GM21576 (cell line): ENCODE results near the gene RBM33.
A peak's percentile ranks its signal among the peaks of the same experiment; 100 is the strongest.

Experiments used
- ATAC-seq: cut with Tn5 transposase; IDR thresholded peaks from one replicate; pipeline ENCODE4 v1.9.1; 2021; ENCODE audit warnings: mild to moderate bottlenecking, moderate library complexity; ENCODE audit not compliant: unreplicated experiment

The RBM33 gene

DNA sequence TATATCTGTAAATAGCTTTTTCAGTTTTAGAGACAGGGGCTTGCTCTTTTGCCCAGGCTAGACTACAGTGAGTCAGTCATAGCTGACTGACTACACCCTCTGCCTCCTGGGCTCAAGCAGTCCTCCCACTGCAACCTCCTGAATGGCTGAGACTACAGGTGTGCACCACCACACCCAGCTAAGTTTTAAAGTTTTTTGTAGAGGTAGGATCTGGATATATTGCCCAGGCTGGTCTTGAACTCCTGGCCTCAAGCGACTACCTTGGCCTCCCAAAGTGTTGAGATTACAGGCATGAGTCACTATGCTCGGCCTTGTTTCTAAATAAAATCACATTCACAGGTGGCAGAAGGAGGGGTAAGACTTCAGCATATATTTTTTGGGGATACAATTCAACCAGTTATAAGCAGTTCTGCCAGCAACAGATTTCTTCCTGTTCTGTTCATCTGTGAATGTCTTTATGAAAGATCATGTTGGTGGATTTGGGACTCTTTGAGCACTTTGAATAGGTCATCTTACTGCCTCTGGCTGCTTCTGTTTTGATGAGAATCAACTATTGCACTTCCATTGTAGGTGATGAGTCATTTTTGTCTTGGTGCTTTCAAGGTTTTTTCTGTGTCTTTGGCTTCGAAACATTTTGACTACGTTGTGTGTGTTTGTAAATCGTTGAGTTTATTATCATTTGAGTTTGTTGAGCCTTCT lies 15.7 kb downstream of the RBM33 start:
- peak; percentile 69 for ATAC-seq

DNA sequence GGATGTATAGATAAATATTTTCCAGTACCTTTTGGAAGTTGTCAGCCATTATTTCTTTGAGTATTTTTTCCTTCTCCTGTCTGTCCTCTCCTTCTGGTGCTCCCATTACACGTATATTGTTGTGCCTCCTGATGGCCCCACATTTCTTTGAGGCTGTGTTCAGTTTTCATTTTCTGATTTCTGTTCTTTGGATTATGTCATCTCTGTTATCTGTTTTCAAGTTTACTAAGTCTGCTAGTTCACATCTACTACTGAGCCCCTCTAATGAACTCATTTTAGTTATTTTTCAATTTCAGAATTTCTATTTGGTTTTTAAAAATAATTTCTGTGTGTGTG lies 16.3 kb downstream of the RBM33 start:
- ATAC-seq: peak; percentile 69

DNA sequence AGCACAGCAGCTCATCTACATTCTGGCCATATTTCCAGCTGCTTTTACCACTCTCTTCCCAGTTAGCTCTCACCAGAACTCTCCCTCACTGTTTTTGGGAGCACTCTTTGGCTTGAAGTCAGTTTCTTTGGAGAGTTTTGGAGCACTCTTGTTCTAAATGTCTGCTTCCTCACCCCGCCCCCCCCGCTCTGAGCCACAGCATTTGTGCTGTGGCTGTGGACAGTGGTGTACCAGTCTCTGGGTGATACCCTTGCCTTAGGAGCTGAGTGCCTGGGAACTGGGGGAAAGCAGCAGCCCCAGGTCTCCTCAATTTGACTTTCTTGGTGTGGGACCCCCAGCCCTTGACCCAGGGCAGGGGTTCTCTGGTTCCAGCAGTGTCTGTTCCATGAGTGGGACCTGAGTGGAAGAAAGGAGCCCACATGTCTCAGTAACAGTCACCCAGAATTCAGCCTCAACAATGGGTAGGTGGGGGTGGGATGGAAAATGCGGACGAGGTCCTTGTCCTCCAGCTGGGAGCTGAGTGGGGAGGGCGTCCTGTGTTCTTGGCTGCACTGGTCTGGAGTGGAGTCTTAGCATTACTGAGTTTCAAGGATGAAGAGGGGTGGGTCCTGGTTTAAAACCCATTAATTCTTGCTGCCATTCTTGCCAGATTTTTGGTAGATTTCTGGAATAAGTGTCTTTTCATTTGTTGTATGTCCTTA lies 18.0 kb downstream of the RBM33 start:
- no peak for ATAC-seq

GRCh38 chr7:155663937-155664336 lies 19.5 kb downstream of the RBM33 start:
- ATAC-seq: no peak

DNA sequence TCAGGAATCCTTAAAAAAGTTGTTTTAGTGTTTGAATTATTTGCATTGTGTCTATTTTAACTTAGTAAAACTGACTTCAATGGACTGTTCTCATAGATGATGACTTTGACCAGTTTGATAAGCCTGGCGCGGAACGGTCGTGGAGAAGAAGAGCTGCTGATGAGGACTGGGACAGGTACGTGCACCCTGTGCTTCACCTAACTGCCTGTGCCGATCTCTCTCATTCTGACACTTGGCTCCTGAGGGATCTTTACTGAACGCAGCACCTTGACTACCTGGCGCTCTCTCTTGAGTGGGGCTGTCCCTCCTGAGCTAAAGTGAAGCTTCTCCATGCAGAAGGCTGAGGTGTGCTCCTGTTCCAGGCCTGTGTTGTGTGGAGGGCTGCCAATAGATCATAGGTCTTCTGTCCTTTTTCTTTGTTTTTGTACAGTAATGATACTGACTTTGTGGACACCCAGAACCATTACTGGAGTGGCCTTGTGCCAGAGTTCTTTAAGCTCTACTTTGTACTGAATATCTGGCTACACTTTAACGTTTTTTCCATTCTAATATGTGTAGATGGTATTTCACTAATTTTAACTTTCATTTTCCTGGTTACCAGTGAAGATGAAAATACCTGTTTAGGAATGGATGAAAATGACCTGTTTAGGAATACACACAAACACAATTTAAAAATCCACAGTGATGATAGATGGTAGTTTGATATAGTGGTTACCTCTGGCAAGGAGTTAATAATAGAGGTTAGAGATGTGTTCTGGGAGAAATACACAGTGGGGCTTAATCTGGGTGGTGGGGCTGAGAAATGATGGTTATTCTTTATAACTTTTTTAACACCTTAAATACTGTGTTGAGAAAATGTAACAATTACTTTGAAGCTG lies 20.9 kb downstream of the RBM33 start:
- no peak for ATAC-seq

GRCh38 chr7:155665957-155666287 lies 21.5 kb downstream of the RBM33 start:
- ATAC-seq: no peak

DNA sequence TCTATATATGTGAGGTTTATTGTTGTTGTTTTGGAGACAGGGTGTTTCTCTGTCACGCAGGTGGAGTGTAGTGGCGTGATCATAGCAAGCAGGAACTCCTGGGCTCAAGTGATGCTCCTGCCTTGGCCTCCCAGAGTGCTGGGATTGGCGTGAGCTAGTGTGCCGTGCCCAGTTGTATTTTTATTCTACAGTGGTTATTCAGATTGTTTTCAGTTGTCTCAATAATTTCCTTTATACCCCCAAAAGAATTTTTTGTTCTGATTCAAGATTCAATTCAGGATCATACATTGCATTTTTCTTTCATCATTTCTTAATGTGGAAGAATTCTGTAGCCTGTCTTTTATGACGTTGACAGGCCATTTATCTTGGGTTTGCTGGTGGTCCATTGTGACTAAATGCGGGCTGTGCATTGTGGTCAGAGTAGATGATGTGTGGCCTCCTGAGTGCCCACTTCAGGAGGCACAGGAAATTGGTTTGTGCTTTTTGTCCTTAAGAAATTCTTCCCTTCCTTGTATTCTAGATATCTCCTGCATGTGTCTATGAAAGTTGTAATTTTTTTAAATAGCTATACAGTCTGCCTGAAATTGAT lies 22.9 kb downstream of the RBM33 start:
- no peak for ATAC-seq

- no peak for ATAC-seq
Measured at GRCh38 chr7:155669717-155670505, 25.4 kb downstream of the RBM33 start.

GRCh38 chr7:155670521-155670920 lies 26.1 kb downstream of the RBM33 start:
- no peak for ATAC-seq

DNA sequence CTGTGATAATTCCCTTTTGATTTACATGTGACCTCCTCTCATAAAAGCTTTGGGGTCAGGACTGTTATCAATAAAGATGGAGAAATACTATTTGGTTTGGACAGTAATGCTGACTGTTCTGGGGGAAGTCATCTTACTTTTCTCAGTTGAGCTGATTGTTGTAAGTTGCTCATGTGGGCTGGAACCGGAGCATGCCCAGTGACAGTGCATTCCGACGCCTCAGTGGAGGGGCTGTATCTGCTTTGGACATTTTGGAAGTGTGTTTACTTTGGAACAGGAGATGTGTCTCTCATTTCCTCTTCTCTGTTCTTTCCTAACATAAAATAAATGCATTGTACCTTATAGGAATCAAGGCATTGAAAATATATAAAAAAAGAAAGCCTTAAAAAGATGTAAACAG lies 30.1 kb downstream of the RBM33 start:
- no peak for ATAC-seq

- ATAC-seq: no peak
Measured at GRCh38 chr7:155676052-155676451, 31.6 kb downstream of the RBM33 start.

DNA sequence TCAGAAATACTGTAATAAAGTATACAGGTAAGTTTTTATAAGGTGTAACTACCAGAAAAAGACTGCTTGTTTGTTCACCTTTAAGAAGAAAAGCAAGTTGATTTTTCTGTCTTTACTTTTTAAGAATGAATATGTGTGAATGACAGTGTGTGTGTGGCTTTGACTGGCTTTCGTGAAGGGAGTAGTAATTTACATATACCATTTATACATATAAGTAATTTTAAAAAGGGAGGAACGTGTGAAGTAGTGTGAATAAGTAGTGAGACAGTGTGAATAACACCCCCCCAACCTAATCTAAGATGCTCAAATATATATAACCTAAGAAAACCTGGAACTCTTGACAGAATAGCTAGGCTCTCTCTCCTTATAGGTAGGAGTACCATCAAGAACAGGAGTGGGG lies 33.2 kb downstream of the RBM33 start:
- no peak for ATAC-seq

DNA sequence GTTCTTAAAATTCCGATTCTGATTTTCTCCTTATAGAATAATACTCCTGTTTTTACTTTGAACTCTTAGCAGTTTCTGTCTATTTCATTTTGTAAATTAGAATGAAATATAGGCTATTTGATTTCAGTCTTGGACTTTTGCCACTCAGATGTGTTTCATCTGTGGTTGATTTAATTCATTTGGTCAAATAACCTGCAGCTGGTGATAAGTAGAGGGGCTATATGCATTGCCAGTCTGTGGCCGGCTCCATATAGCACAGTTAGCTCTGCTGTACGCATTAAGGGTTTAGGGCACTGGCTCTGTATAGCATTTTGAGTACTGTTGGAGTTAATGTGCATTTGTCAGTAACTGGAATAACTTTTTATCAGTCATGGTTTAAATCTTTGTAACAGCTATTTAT lies 35.7 kb downstream of the RBM33 start:
- ATAC-seq: no peak

DNA sequence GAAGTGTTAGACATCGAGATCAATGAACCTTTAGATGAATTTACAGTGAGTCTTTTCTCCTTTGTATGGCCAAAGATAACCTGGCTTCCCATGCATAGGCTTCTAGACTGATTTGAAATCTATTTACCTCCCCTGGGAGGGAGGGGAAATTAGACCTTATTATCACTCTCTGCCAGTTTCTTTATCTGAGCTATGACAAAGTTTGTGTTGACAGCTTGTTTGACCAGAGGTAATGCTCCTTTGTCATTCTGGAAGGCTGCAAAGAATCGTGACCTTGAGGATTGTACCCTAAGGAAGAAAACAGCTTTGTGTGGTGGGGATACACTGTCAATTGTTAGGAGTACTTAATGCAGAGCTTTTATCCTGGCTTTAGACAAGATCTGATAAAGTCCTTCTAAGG lies 36.4 kb downstream of the RBM33 start:
- no peak for ATAC-seq

GRCh38 chr7:155681663-155682062 lies 37.2 kb downstream of the RBM33 start:
- no peak for ATAC-seq

- no peak for ATAC-seq
Measured at GRCh38 chr7:155682484-155682883, 38.0 kb downstream of the RBM33 start.

DNA sequence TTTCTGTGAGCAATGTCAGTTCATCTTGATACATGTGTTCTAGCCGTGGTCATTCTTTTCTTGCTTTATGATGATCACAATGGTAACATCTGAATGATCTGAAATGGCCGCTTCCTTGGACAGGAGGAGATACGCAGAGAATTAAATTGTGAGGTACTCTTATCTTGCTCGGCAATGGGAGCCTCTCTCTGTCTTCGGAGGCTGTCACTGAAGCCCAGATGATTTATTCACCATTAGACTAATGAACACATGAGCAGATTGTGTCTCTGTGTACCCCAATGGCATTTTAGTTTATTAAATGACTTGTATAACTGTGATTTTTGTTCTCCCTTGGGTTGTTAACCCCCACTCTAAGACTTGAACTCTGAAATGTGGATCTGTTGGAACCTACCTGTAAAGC lies 38.6 kb downstream of the RBM33 start:
- no peak for ATAC-seq

DNA sequence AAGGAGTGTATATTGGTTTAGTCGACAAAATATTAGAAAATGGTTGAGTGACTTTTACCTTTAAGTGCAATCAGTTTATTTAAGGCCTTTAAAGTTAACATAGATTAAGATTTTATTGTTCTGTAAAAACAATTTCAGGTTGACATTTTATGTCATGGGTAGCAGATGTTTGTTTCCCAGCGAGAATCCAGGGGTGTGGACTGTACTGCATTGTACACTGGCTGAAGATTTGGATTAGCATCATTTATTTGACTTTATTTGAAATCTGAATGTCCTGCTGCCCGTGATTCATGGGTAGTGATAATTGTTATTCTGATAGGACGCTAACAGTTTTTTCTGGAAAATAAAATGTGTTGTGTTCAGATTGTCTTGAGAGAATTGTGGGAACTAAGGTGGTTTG lies 39.3 kb downstream of the RBM33 start:
- no peak for ATAC-seq

DNA sequence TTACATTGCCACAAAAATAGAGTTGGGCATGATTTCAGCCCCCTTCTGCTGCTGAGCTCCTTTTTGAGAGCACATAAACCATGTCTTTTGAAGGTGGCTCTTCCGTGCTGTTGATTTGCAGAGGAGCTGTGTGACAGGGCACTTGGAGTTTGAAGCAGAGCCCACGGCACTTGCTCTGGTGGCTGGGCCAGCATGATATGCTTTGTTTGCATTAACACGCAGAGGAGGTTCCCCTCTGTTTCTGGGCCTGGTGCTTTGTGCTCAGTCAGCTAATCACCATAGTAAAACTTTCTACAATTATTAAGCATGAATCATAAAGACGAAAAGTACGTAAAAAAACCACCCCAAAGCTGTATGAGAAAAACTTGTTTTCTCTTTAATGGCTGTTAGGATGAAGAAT lies 40.1 kb downstream of the RBM33 start:
- no peak for ATAC-seq

- ATAC-seq: no peak
Measured at GRCh38 chr7:155685070-155685790, 40.8 kb downstream of the RBM33 start.
